Aorta (tissue), 5 donors: Measurements from ENCODE around the gene ZNF423. TPM values are rescaled to one million over a fixed set of nuclear protein-coding genes. Genes with fewer than 3 reads are reported as not detected.

ENCODE experiments used
- ATAC-seq: fragments of 200-7000 bp; cut with Tn5 transposase; one replicate; pipeline ENCODE4 v1.9.1; 2022; ENCODE audit warnings: moderate library complexity; ENCODE audit not compliant: low FRiP score
- DNase-seq, 2 donors: peaks; one replicate each; pipeline ENCODE4 v3.0.0-alpha.2; 2020
- H3K27ac ChIP-seq, 2 donors: one replicate each; pipeline ENCODE4 v1.5.1; 2013; ENCODE audit warnings: low read length in 2 of 2, mild to moderate bottlenecking in 2 of 2, moderate library complexity in 2 of 2, control low read depth in 1 of 2, inconsistent platforms in 1 of 2, low read depth in 1 of 2
- H3K27me3 ChIP-seq, 2 donors: one replicate each; pipeline ENCODE4 v1.6.1; 2013; ENCODE audit warnings: control low read depth in 1 of 2, low read length in 1 of 2, mild to moderate bottlenecking in 1 of 2, moderate library complexity in 1 of 2; ENCODE audit not compliant: insufficient read depth in 2 of 2, control insufficient read depth in 1 of 2
- H3K36me3 ChIP-seq, 2 donors: one replicate each; pipeline ENCODE4 v1.6.1; 2013; ENCODE audit warnings: control low read depth in 1 of 2, low read length in 1 of 2, mild to moderate bottlenecking in 1 of 2; ENCODE audit not compliant: insufficient read depth in 2 of 2, control insufficient read depth in 1 of 2
- H3K4me1 ChIP-seq, 2 donors: one replicate each; pipeline ENCODE4 v1.6.1; 2013; ENCODE audit warnings: low read length in 2 of 2, control low read depth in 1 of 2, mild to moderate bottlenecking in 1 of 2, moderate library complexity in 1 of 2; ENCODE audit not compliant: insufficient read depth in 2 of 2, control insufficient read depth in 1 of 2
- H3K4me3 ChIP-seq, 2 donors: one replicate each; pipeline ENCODE4 v1.5.1; 2013; ENCODE audit warnings: low read length in 2 of 2, control low read depth in 1 of 2, mild to moderate bottlenecking in 1 of 2
- H3K9me3 ChIP-seq: one replicate; pipeline ENCODE4 v1.6.1; 2013; ENCODE audit warnings: mild to moderate bottlenecking, low read length; ENCODE audit not compliant: control insufficient read depth
- WGBS, 2 donors: extraction: QIAGEN DNeasy Blood & Tissue Kit; methylation state at CpG; one replicate each; pipeline ENCODE4 v1.1.7; 2013; 5-methylcytosine and 5-hydroxymethylcytosine counted together
- intact Hi-C, 2 donors: fragments of 100-400 bp; cut with DNase I; formaldehyde crosslinking; loops; one replicate each; pipeline versions ENCODE4 v1.14.2 to v1.15.0; 2022
- polyA plus RNA-seq, 2 donors: library from polyadenylated mRNA; stranded (reverse); fragments of 200-250 nt; gene quantifications; one replicate each; pipeline ENCODE4 v1.2.3, GENCODE V29; 2013
- total RNA-seq, 2 donors: library from RNA; stranded (reverse); fragmentation: NEBNext Ultra II Directional; extraction: Animal tissue kit (Norgen Biotek cat#: 25700); gene quantifications; one replicate each; pipeline ENCODE4 v1.2.1, GENCODE V29; 2021
- donor health status: healthy with polysubstance abuse.
- donor health status: Bipolar disorder and iron deficiency.
- donor health status: DM: no; HTN: no; CAD: no.
- donor health status: DM: no; HTN: no; CAD: no.
- donor health status: DM: yes; HTN: yes; CAD: no.

Gene ZNF423
- total and polyA plus RNA-seq, 4 donors: 3.1 to 43.1 (median 10.0) TPM

DNA sequence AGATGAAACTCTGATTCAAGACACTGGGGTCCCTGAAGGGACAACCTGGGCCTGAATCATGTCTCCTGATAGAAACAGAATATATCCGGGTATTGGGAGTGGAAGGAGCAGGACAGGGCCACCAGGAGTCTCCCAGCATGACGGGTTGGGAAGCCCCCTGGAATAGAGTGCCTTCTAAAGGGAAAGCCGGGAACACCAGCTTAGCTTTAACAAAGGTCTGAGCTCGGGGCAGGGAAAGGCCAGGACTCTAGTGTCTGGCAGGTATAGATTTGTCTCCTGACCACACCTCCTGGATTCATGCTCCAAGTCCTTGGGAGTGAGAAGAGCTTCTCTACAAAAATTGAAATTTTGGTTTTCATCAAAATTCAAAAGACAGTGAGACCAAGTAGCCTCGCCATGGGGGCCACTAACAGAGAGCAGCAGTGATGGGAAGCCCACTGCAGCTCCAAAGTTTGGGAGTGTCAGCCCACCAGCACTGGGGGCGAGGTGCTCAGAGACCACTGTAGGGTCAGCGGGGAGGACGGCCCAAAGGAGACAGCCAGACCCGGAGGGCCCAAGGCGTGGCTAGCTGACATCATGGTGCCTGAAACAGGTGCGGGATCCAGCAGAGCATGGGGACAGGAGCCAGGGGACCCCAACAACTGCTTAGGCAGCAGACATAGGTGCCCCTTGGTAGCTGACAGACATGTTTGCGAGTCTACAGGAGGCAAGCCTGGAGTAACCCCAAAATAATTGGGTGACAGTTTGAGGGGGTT, 401.3 kb downstream of the ZNF423 start:
- intact Hi-C loops: no loop called here

DNA sequence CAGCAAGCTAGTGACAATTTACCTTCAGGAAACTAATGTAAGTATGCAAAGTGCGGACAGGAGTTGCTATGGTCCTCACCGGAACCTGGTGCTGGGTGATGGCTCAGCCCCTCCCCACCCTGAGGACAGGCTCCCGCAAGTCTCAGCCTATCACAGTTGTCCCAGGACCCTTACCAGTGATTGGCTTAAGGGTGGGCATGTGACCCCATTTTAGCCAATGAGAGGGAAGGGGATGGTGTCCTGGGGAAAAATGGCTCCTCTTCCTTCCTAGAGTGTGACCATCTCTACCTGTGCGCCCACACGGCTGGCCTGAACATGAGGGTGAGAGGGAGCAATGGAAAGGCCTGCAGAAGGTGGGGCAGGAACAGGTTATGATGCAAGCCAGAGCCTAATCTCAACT, 401.9 kb downstream of the ZNF423 start:
- 98% methylated on average over 5 of the region's 5 CpGs for WGBS, 2 donors
- no peak for ATAC-seq
- DNase-seq: peak in 1 of 2 donors; percentile 20

More for the DNA sequence above, 401.3 kb downstream of the ZNF423 start:
- H3K9me3 ChIP-seq: no peaks in the 10 kb centered on the region
- H3K36me3 ChIP-seq: no peaks in the 10 kb centered on the region
- peak in 1 of 2 donors; percentile 45 for DNase-seq
- H3K4me3 ChIP-seq: no peak overlapping the region
- no peaks in the 10 kb centered on the region for H3K4me1 ChIP-seq
- no peak for ATAC-seq
- 95 to 96% methylated on average over 12 of the region's 12 CpGs for WGBS, 2 donors
- H3K27ac ChIP-seq: no peak overlapping the region
- H3K27me3 ChIP-seq: no peaks in the 10 kb centered on the region

DNA sequence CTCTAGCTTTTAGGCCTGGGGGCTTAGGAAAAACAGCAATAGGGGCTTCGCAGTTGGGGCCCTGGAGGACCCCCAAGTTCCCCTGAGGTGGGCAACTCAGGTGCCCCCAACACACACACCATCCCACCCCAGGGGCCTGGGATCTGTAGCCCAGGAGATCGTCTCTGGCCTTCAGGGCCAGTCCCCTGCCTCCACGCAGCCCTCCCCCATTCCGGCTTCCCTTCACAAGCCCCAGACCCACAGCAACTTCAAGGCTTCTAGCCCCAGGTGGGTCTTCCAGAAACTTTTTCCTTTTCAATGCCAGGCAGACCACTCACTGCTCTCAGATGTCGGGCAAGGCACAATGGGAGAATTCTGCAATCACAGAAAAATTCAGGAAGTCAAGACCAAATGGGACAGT, 402.9 kb downstream of the ZNF423 start:
- intact Hi-C loops: no loop called here
- H3K9me3 ChIP-seq: no peaks in the 10 kb centered on the region
- no peak overlapping the region for H3K4me3 ChIP-seq
- WGBS, 2 donors: 96 to 97% methylated on average over 5 of the region's 5 CpGs
- no peak overlapping the region for H3K27ac ChIP-seq
- no peaks in the 10 kb centered on the region for H3K4me1 ChIP-seq
- DNase-seq: peak in 1 of 2 donors; percentile 43
- ATAC-seq: no peak
- H3K27me3 ChIP-seq: no peaks in the 10 kb centered on the region
- no peaks in the 10 kb centered on the region for H3K36me3 ChIP-seq

More for the DNA sequence above, 401.9 kb downstream of the ZNF423 start:
- H3K4me3 ChIP-seq: no peak overlapping the region
- H3K9me3 ChIP-seq: no peaks in the 10 kb centered on the region
- no peaks in the 10 kb centered on the region for H3K4me1 ChIP-seq
- intact Hi-C loops: no loop called here
- H3K27ac ChIP-seq: no peak overlapping the region
- no peaks in the 10 kb centered on the region for H3K27me3 ChIP-seq
- no peaks in the 10 kb centered on the region for H3K36me3 ChIP-seq

DNA sequence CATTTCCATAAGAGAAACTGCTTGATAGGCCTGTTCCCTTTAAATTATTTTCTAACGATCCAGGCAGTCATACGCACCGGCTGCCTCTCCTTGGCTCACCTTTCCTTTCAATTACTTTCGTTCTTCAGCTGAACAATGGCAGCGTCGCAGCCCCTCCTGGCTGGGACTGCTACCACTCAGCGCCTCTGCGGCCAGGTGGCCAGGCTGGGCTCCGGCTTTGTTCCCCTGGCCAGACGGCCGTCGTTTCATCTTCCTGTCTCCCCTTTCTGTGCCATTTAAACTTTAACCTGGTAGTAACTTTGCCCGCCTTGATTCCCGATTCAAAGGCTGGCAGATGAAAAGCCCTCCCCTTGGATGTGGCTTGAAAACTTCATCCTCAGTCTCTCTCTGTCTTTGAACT, 403.3 kb downstream of the ZNF423 start:
- Histone ChIP-seq H3K27ac (no peak overlapping the region), H3K36me3 (no peaks in the 10 kb centered on the region), H3K4me1 (no peaks in the 10 kb centered on the region), H3K9me3 (no peaks in the 10 kb centered on the region), H3K27me3 (no peaks in the 10 kb centered on the region), H3K4me3 (no peak overlapping the region)
- 72 to 75% methylated on average over 14 of the region's 14 CpGs for WGBS, 2 donors
- no peak for ATAC-seq
- peak in 1 of 2 donors; percentile 40 for DNase-seq
- intact Hi-C loops: no loop called here

GRCh38 chr16:49452108-49452507, 403.8 kb downstream of the ZNF423 start:
- DNase-seq (peak in 1 of 2 donors; percentile 40), ATAC-seq (no peak)
- no peaks in the 10 kb centered on the region for H3K27me3 ChIP-seq
- no peaks in the 10 kb centered on the region for H3K9me3 ChIP-seq
- no peak overlapping the region for H3K4me3 ChIP-seq
- no peak overlapping the region for H3K27ac ChIP-seq
- WGBS, 2 donors: 60 to 63% methylated on average over 4 of the region's 4 CpGs
- H3K4me1 ChIP-seq: no peaks in the 10 kb centered on the region
- H3K36me3 ChIP-seq: no peaks in the 10 kb centered on the region
- intact Hi-C loops: no loop called here

DNA sequence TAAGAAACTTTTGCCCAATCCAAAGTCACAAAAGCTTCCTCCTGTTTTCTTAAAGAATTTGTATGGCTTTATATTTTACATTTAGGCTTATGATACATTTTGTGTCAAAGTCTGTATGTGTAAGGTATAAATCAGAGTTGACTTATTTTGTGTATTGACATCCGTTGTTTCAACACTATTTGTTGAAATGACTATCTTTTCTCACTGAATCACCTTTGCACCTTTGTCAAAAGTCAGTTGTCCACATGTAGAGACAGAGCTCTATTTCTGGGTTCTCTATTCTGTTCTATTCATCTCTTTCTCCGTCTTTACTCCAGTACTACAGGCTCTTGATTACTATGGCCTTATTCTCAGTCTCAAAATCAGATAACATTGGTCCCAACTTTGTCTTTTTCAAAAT, 409.1 kb downstream of the ZNF423 start:
- Histone ChIP-seq H3K4me1 (no peaks in the 10 kb centered on the region), H3K36me3 (no peaks in the 10 kb centered on the region), H3K27me3 (no peaks in the 10 kb centered on the region), H3K4me3 (no peak overlapping the region), H3K27ac (no peak overlapping the region), H3K9me3 (no peaks in the 10 kb centered on the region)
- no peak for DNase-seq
- no peak for ATAC-seq
- 87 to 90% methylated on average over 2 of the region's 2 CpGs for WGBS, 2 donors
- intact Hi-C loops: no loop called here

- intact Hi-C loops: no loop called here
- 86 to 88% methylated on average over 9 of the region's 9 CpGs for WGBS, 2 donors
- Histone ChIP-seq H3K4me3 (no peak overlapping the region), H3K27ac (no peak overlapping the region), H3K36me3 (no peaks in the 10 kb centered on the region), H3K9me3 (no peaks in the 10 kb centered on the region), H3K4me1 (no peaks in the 10 kb centered on the region), H3K27me3 (no peaks in the 10 kb centered on the region)
- ATAC-seq (no peak), DNase-seq (peak in 1 of 2 donors; percentile 60)
These were observed 412.3 kb downstream of the ZNF423 start for GRCh38 chr16:49443576-49443975.

DNA sequence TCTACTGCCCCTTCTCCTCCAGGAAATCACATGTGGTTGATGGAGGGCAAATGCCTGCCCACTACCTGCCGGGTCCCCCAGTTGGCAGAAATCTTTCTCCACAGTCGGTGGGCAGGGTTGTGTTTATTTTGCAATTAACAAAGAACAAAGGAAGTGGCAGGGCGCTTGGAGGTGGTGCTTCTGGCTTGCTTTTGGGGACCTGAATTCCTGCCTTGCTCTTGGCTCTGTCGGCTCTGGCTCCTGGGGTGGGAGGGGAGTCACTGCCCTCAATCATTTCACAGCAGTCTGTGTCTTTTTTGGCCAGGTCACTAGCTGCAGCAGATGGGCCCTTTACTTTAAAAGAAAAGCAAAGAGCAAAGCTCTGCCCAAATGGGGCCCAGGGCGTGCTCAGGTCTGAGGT, 413.1 kb downstream of the ZNF423 start:
- Histone ChIP-seq H3K4me3 (no peak overlapping the region), H3K27me3 (no peaks in the 10 kb centered on the region), H3K9me3 (no peaks in the 10 kb centered on the region), H3K36me3 (no peaks in the 10 kb centered on the region), H3K4me1 (no peaks in the 10 kb centered on the region), H3K27ac (no peak overlapping the region)
- DNase-seq (peak in 1 of 2 donors; percentile 50), ATAC-seq (no peak)
- intact Hi-C loops: no loop called here
- WGBS, 2 donors: 82 to 86% methylated on average over 5 of the region's 5 CpGs

- ATAC-seq (peak; percentile 15), DNase-seq (peak; percentile 56 to 78)
- no peaks in the 10 kb centered on the region for H3K9me3 ChIP-seq
- H3K4me1 ChIP-seq: no peaks in the 10 kb centered on the region
- no peak overlapping the region for H3K4me3 ChIP-seq
- no peak overlapping the region for H3K27ac ChIP-seq
- H3K36me3 ChIP-seq: no peaks in the 10 kb centered on the region
- WGBS, 2 donors: 14 to 19% methylated on average over 18 of the region's 18 CpGs
- H3K27me3 ChIP-seq: no peaks in the 10 kb centered on the region
- intact Hi-C loops: no loop called here
These were observed 414.5 kb downstream of the ZNF423 start for GRCh38 chr16:49441366-49441780.
